Measurements from ENCODE around the gene KDM7A. TPM values are rescaled to one million over a fixed set of nuclear protein-coding genes. Genes with fewer than 3 reads are reported as not detected.

KDM7A gene, protein sequence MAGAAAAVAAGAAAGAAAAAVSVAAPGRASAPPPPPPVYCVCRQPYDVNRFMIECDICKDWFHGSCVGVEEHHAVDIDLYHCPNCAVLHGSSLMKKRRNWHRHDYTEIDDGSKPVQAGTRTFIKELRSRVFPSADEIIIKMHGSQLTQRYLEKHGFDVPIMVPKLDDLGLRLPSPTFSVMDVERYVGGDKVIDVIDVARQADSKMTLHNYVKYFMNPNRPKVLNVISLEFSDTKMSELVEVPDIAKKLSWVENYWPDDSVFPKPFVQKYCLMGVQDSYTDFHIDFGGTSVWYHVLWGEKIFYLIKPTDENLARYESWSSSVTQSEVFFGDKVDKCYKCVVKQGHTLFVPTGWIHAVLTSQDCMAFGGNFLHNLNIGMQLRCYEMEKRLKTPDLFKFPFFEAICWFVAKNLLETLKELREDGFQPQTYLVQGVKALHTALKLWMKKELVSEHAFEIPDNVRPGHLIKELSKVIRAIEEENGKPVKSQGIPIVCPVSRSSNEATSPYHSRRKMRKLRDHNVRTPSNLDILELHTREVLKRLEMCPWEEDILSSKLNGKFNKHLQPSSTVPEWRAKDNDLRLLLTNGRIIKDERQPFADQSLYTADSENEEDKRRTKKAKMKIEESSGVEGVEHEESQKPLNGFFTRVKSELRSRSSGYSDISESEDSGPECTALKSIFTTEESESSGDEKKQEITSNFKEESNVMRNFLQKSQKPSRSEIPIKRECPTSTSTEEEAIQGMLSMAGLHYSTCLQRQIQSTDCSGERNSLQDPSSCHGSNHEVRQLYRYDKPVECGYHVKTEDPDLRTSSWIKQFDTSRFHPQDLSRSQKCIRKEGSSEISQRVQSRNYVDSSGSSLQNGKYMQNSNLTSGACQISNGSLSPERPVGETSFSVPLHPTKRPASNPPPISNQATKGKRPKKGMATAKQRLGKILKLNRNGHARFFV
- 22.2 TPM for total RNA-seq

GRCh38 chr7:140176811-140177702 lies at the start of gene KDM7A:
KDM7A (minus strand) TSS chr7:140176983; CDS start chr7:140176937, 46 bp downstream.

GRCh38 chr7:140062528-140063299 lies 114.1 kb downstream of the KDM7A start, which contains the start of gene PARP12:
PARP12 (minus strand) TSS chr7:140062951; CDS start chr7:140062847, 104 bp downstream.

Small RNAs within 50 kb of the gene (small RNA-seq; reads per million reads assigned to genes)
- gene RF00019 (ENCODE audit: low replicate concordance) (not detected), gene RNU6-797P (ENCODE audit: low replicate concordance) (not detected)

Other genes with a start within 250 kb of the KDM7A start
- 7.5 TPM for gene PARP12, start 114.0 kb downstream of the KDM7A start, total RNA-seq
- 169 TPM for gene SLC37A3, start 221.5 kb upstream of the KDM7A start, total RNA-seq
- gene RAB19, start 227.1 kb upstream of the KDM7A start, total RNA-seq: not detected

Measured in parietal lobe (tissue), 2 donors.